Esophagus squamous epithelium (tissue), 4 donors: Measurements from ENCODE around the gene LAMTOR1.

ENCODE experiments used
- CTCF ChIP-seq, 6 experiments: fragments of 450-650 bp in 4 of 6; fragments of 200-600 bp in 2 of 6; sonication (generic) in 2 of 6; IDR thresholded peaks; one replicate each; pipeline ENCODE4 v1.5.1; 2016 to 2019; ENCODE audit warnings: antibody characterized with exemption in 6 of 6, mild to moderate bottlenecking in 4 of 6, moderate library complexity in 4 of 6
- POLR2A ChIP-seq, 4 donors: fragments of 450-650 bp; IDR thresholded peaks; one replicate each; pipeline ENCODE4 v1.6.1; 2017; ENCODE audit warnings: antibody characterized with exemption in 4 of 4, mild to moderate bottlenecking in 4 of 4, moderate library complexity in 3 of 4

- no peak for TF ChIP-seq CTCF (IDR thresholded peaks at IDR 0.05)
- TF ChIP-seq POLR2A (IDR thresholded peaks at IDR 0.05) = no peak
Measured at GRCh38 chr11:72136684-72137262, 33.7 kb upstream of the LAMTOR1 start.
